Hematopoietic multipotent progenitor cell treated with erythropoietin and hydrocortisone succinate and interleukin-3 and kit ligand, for 8 days (in vitro differentiated cells): Measurements from ENCODE around the gene CRACDL.
"Not testable (repeated sequence)": the region's sequence is repeated elsewhere in the genome, so short reads cannot be mapped to it uniquely, and the experiment has no call there.

Source experiments
- DNase-seq: peaks from one replicate; pipeline ENCODE4 v3.0.0-alpha.2; 2015

Gene CRACDL

DNA sequence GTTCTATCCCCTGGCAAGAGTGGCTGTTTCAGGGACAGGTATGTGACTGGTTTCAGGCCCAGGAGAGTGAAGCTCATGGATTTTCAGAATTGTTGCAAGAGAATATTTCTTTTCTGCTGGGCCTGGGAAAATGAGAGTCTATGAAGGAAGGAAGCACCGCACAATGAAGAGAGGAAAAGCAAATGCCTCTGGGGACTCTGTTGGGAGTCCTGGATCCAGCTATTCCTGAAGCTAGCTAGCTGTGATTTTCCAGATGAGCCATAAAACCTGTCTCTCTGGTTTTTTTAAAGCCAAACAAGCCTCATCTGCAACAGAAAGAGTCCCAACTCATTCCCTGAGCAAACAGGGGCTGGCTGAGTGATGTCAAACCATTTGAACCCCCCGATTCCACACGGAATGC lies 53.7 kb downstream of the CRACDL start:
- no peak for DNase-seq

DNA sequence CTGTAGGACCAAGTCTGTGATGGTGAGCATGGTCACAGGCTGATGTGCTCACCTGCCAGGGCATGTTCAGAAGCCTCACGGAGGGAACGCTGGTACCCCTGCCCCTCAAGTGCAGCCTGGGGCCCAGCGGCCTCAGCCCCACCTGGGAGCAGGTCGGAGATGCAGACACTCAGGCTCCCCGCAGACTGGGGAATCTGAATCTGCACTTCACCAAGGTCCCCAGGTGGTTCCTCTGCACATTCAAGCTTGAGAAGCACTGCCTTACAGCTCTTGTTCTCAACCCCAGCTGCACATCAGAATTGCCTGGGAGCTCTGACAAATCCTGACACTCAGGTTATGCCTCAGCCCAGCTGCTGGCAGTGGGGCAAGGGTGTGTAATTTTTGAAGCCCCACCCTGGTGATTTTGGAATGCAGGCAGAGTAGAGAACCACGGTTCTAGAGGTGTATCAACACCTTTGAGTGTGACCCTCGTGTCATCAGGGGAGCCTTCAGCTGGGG lies 54.8 kb downstream of the CRACDL start:
- DNase-seq, result no peak

DNA sequence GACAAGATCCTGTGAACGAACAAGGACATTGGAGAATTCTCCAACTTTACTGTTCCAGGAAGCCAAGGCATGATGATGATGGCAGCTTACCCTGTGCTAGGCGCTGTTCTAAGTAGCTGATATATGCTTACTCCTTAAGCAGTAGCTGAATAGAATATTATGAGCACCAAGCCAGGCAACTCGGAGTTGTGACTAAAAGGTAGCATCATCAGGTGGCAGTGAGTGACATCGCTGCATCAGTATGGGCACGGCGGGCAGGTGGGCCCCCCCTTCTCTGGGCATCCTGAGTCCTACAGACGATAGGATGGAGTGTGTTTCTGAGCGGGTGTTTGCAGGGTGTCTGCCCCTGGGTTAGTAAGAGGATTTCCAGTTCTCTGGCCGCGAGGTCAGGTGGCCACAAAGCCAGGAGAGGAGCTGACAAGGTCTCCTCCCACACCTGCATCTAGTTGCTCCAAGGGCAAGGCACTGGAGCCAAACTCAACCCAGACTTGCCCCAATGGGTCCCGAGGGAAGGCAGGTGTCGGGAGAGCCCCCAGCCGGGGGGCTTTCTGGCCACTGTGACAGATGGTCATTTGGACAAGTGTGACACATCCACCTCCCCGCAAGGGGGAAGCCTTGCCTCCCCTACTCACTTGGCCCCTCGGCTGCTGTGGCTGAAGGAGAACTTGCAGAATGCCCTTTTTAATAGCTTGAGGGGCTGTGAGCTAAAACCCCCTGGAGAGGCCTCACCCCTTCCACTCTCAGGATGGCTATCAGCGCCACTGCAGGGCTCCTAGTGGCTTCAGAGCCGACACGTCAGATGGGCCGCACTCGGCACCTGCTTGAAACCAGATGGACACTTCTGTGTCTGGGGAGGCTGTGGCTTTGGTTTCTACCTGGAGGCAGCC lies 55.5 kb downstream of the CRACDL start:
- no peak for DNase-seq

DNA sequence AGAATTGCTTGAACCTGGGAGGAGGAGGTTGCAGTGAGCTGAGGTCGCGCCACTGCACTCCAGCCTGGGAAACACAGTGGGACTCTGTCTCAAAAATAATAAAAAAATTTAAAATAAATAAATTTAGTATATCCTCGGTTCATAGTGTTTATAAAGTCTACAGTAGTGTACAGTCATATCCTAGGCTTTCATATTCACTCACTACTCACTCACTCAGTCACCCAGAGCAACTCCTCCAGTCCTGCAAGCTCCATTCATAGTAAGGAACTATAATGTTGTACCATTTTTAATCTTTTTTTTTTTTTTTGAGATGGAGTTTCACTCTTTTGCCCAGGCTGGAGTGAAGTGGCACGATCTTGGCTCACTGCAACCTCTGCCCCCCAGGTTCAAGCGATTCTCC lies 58.4 kb downstream of the CRACDL start:
- DNase-seq, result not testable (repeated sequence)

DNA sequence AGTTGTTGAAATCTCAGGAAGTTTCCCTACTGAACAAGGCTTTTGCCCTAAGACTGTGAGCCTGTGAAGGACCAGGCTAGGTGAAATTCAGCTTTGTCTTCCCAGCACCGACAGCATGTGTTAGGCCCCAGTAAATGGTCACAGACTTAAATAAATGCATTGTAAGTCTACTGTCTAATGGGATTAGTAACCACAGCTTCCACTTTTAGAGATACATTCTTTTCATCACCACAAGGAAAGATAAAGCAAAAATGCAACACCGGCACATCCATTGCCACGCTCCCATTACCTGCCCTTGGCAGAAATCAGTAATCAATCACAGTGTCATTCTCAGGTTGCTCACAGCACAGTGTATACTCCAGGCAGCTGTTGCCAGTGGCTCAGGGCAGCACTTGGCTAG lies 59.3 kb downstream of the CRACDL start:
- DNase-seq, result no peak

DNA sequence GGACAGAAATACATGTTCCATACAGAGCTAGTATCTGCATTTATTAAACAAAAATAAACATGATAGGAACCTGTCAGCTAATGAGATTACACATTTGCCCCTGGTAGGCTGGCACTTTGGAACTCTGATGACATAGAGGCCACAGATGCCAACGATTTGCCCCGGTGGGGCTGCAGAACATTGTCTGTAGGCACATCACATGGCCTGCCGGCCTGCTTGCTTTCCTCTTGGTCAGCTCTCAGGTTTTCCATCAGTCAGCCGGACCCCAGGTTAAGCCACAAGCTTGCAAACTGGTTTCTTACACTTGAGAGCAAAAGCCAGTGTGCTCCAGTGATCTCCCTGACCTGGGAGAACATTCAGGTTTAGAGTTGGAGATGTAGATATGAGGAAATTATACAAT lies 60.3 kb downstream of the CRACDL start:
- no peak for DNase-seq

DNA sequence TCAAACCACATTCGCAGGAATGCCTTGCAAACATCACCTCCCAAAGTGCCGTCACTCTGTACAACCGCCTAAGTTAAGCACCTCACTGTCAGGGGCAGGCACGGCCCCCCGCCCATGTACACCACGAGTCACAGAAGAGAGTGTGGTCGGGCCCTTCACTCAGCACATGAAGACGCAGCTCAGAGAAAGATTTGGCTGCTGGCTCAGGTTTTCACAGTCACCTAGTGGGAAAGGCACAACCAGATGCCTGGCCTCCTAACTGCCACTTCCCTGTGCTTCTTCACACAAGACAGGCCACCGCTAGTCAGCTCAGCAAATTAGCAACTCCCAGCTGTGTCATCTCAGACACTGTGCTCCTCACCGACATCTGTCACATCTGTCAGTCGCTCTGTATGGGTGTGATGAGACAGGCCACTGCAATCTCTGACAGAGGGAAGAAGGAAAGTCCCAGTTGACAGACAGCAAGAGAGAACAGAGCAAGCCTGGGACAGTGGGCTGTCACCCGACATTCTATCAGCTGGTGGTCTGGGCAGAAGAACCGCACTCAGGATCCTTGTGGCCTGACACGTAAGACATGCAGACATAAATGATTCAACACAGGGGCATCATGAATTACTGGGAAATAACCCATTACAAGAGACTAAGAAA lies 60.8 kb downstream of the CRACDL start:
- no peak for DNase-seq

DNA sequence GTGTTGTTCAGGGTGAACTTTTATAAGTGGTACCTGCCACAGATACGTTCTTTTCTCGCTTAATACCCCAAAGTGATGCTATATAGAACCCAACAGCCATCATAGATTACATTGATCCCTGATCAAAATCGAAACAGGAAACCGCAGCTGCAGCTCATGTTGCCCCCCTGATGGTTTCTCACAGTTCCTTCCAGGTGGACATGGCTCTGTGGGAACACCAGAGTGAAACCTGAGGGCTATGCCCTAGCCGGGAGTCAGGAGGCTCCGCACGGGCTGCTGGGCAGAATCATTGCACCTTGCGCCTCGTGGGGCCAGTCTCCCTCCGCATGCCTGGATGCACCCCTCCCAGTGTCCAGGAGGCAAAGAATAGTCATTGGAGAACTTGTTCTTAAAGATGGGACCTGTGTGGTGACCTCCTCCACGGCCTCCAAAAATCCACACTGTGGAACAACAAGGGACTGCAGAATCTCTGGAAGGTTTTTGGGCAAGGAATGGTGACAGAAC lies 61.8 kb downstream of the CRACDL start:
- DNase-seq, result no peak

DNA sequence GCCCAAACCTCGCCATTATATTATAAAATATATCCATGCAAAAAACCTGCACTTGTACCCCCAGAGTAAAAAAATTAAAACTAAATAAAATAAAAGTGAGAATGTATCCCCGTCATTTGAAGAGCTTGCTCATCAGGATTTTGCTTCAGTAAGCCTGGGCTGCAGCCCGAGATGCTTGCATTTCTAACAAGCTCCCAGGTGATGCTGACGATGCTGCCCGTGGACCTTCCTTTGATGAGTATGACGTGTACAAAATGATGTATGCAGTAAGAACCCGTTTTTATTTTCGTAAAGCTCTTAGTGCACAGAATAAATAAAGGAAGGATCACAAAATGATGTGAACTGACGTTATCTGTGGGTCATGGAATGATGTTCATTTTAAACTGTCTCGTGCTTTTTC lies 63.5 kb downstream of the CRACDL start:
- no peak for DNase-seq

DNA sequence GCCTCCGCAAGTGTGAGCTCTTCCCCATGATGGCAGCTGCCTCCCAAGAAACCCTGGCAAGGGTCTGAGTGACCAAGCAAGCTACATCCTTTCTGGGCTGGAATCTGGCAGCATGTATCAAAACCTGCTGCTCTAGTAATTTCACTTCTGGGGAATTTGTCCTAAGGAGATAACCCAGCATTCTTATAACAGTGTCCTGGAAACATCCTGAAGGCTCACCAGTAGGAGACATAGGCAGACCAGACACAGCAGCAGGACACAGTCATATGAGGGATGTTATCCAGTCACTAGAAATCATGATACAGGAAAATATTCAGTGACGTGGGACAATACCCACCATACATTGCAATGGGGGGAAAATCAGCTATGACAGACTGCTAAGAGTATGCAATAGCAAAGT lies 64.5 kb downstream of the CRACDL start:
- DNase-seq, result no peak

DNA sequence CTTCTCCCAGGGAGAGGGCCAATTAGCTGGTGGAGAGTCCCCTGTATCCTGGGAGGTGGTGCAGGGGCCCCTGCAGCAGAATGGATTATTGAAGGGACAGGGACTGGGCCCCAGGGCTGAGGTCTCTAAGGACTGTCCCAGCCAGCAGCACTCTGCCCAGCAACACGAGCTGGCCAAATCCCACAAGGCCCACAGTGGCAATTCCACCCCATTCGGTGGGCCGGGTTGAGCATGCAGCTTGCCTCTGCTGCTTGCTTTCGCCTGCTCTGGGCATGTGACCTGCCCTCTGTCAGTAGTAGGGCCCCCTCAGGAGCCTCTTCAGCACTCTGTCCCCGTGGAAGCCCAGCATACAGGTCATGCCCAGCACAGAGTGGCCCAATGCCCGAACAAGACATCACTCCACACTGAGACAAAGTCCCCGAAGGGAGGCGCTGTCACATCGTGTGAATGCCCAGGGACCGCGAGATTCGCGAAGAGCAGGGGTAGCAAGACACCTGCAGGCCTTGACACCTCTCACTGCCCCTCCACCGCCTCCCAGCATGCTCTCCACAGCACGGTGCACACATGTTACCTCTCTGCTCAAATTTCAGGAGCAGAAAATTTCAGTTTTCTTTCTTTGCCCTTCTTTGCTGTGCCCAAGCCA lies 65.4 kb downstream of the CRACDL start:
- no peak for DNase-seq

DNA sequence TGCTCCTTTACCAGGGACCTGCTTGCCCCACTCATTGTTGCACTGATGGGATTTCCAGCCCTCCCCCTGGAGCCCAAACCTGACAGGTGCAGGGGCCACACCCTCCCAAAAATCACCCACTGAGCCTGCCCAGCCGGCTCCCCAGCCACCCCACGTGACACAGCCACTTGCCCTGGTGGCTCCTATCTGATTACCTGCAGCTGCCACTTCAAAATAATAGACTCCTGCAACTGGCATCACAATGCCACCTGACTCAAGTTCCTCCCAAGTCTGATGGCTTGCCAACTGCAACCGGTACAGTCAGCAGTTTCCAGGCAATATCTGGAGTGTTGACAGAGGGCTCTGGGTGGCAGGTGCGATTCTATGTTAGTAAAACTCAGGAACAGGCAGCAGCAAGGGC lies 66.2 kb downstream of the CRACDL start:
- DNase-seq, result no peak

DNA sequence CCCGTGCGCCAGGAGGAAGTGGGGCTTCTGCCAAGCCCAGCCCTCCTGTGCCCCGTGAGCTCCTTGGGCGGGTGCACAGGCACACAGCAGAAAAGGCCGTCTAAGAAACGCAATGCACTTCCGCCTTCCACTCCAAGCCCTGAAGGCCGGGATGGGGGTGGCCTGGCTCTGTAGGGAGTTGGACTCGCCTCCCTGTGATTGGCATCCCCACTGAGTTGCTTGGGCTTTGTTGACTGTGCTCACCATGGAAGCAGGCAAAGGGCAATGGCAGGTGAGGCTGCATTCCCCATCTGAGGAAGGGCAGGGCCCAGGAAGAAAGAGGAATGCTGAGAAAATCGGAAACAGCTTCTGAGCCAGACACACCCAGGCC lies 66.8 kb downstream of the CRACDL start:
- DNase-seq, result no peak

DNA sequence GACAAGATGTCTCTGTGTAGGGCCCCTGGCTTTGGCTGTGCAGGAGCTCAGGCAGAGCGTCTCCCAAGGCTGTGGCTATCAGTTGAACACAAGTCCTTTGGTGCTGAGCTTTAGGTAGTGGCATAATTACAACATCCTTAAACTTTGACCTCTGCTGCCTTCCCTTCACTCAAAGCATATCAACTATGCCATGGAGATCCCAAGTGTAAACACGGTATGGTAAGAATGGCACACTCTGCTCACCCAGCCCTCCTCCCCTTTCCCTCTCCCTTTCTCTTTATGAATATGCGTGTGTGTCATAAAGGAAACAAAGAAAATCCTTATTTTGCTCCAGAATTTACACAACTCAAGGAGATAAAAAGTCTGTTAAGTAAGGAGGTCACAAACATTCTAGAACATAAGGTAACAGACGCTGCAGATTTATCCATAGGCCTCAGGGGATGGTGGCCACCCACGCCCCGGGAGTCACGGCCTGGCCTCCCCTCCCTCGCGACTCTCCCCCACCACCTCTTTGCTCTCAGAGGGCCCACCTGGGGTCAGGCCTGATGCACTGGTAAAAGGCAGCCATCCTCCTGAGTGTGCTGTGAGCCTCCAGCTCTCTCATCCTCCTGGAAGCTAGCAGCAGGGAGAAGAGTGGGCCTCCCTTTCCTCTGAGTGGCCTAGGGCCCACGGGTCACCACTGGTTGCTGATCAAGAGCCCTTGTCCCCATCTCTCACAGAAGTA lies 67.3 kb downstream of the CRACDL start:
- DNase-seq, result no peak

DNA sequence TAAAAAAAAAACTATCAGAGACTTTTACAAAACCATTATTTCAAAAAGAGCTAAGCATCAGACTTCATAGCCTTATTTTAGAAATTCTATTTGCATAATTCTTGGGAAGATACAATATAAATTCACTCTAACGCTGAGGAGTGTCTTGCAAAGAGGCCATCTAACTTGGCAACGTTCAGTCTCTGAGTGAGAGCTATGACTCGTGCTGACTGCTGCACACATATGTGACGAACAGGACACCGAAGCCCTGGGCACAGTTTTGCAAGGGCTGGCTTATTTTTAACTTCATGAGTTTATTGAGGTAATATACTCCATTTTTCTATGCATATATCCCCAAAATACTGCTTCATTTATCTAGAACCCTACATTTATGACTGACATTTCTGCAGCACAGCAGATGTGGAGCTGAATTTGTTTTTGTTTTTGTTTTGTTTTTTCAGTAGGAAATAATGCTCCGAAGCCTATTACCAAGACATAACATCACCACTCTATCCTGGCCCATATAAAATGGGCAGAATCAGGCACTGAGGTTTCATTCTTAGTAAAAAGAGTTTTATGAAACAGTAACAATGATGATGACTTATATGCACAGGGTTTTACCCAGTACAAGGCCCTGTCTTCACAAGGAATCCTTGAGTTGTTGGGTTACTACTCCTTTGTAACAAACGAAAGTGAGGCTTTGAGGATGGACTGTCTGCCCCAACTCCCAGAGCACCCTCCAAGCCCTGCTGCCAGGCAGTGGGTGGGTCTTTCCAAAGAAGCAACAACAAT lies 68.3 kb downstream of the CRACDL start:
- no peak for DNase-seq

DNA sequence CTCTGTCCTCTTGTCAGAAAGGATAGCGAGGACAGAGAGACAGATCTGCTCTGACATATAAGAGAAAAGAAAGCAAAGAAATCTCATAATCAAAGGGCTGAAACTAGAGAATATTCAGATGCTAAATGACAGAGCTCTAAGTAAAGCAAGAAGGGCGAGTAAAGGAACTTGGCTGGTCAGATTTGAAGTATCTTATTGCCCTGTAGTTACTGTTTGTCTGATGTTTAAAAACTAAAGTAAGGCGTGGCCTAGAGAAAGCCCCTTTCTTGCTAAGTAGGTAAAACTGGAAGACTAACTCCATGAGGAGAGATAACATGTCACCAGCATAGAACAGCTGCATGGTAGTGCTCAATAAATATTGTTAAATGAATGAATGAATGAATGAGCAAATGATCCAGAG lies 70.0 kb downstream of the CRACDL start:
- no peak for DNase-seq

DNA sequence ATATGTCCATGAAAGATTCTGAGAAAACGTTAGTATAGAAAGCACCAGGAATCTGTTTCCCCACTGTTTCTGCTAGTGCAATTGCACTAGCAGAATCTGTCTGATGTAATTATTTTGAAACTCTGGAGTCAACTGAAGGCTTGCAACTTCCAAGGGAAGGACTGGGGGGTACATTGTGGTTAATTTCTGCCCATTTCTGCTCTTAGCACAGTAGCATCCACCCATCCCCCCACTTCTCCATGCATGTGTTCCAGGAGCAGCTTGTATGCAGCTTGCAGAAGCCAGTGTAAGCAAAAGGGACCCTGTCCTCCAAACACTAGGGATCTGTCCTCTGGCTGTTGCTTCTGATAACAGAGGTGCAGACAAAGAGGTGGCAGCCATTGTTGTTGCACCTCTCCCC lies 74.4 kb downstream of the CRACDL start:
- no peak for DNase-seq

DNA sequence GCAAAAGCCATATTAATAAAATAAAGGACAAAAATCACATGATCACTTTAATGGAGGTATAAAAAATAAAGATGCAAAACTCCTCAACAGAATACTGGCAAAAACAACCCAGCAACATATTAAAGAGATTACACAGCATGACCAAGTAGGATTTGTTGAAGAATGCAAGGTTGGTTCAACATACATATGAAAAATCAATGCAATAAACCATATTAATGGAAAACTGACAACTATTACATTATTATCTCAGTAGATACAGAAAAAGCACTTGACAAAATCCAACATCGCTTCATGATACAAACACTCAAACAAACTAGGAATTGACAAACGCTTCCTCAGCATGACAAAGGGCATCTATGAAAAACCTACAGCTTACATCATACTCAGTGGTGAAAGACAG lies 76.7 kb downstream of the CRACDL start:
- DNase-seq, result no peak

DNA sequence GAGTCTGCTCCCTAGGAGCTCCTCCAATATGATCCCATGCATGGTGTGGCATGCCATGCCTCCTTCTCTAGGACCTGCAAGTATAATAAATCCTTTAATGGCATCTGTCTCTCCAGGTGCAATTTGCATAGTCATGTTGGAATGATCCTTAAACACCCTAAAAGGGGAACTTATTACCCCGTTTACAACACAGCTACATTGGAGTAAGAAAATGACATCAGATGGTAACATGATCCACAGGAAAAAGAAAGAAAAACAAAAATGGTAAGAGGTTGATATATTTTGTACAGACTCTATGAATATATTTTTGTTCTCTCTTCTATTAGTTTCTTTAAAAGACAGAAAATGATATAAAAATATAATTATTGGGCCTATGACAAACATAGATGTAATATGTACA lies 79.0 kb downstream of the CRACDL start:
- DNase-seq, result no peak

DNA sequence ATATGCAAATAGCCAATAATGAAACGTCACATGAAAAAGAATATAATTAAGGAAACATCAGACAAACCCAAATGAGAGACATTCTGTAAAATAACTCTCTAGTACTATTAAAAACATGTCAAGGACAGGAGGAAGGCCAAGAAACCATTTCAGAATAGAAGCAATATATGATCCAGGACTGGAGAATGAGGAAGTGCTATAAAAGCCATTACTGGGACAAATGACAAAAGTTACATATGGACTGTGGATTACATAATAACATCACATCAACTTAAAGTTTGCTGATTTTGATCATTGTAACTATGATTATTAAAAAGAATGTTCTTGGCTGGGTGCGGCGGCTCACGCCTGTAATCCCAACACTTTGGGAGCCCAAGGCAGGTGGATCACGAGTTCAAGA lies 81.3 kb downstream of the CRACDL start:
- no peak for DNase-seq

DNA sequence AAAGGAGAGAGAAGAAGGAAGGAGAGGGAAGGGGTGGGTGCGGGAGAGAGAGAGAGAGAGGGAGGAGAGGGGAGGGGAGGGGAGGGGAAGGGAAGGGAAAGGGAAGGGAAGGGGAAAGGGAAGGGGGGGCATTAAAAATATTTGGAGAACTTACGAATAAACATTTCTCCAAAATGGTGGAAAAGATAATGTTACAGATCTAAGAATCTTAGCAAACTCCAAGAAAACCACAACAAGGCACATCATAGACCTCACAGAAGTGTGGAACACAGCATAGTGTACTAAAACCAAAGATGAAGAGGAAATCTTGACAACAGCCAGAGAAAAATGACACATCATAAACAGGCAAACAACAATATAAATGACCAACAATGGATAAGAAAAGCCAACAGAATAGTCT lies 83.1 kb downstream of the CRACDL start:
- DNase-seq, result no peak

DNA sequence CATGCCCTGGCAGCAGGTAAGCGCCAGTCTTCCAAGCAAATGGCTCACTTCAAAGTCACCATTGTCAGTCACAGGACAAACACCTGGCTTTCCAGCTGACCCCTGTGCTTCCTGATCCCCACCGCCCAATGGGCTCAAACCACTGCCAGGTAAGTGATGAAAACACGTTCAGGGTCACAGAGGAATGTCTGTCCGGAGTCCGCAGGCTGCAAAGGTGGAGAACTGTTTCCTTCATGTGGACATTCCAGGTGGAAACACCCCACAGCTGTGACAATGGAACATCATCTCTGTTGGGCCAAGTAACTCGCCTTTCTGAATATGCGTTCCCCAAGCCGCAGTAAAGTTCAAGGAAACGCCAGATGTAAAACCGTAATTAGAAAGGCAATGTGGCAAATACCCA lies 86.0 kb downstream of the CRACDL start:
- no peak for DNase-seq
